Stomach (tissue), 9 donors: Measurements from ENCODE around the gene C5orf47. TPM values are rescaled to one million over a fixed set of nuclear protein-coding genes. Genes with fewer than 3 reads are reported as not detected.

Source experiments
- DNase-seq, 2 donors: peaks; one replicate each; pipeline versions ENCODE4 v3.0.0 to v3.0.0-alpha.2; 2013 to 2019
- H3K27ac ChIP-seq, 5 donors: fragments of 200-600 bp in 4 of 5; sonication (generic) in 4 of 5; one replicate each; pipeline ENCODE4 v1.5.1; 2013 to 2019; ENCODE audit warnings: mild to moderate bottlenecking in 1 of 5, moderate library complexity in 1 of 5
- H3K27me3 ChIP-seq, 3 donors: fragments of 200-600 bp; sonication (generic); one replicate each; pipeline ENCODE4 v1.5.1; 2017 to 2019; ENCODE audit warnings: mixed run types in 1 of 3
- H3K36me3 ChIP-seq, 4 donors: fragments of 200-600 bp; sonication (generic); 1 replicate in 3 of 4; 2 replicates in 1 of 4; pipeline ENCODE4 v1.5.1; 2016 to 2019
- H3K4me1 ChIP-seq, 4 donors: fragments of 200-600 bp; sonication (generic); one replicate each; pipeline ENCODE4 v1.5.1; 2016 to 2019
- H3K4me3 ChIP-seq, 4 donors: fragments of 200-600 bp; sonication (generic) in 3 of 4; one replicate each; pipeline ENCODE4 v1.5.1; 2016 to 2019; ENCODE audit warnings: mild to moderate bottlenecking in 1 of 4
- H3K9me3 ChIP-seq, 4 donors: fragments of 200-600 bp; sonication (generic); one replicate each; pipeline ENCODE4 v1.5.1; 2016 to 2019
- EP300 ChIP-seq: sonication (generic); formaldehyde crosslinking; IDR thresholded peaks from one replicate; pipeline ENCODE4 v1.6.1; 2017; ENCODE audit warnings: antibody characterized with exemption
- POLR2A ChIP-seq, 4 donors: fragments of 450-650 bp; IDR thresholded peaks; one replicate each; pipeline ENCODE4 v1.6.1; 2016; ENCODE audit warnings: antibody characterized with exemption in 4 of 4, control low read depth in 2 of 4, mild to moderate bottlenecking in 1 of 4, moderate library complexity in 1 of 4
- POLR2AphosphoS5 ChIP-seq, 3 donors: sonication (generic); formaldehyde crosslinking; IDR thresholded peaks; one replicate each; pipeline ENCODE4 v1.6.1; 2016; ENCODE audit warnings: antibody characterized with exemption in 3 of 3
- WGBS, 5 donors: extraction: QIAGEN DNeasy Blood & Tissue Kit in 3 of 5; methylation state at CpG; one replicate each; pipeline versions ENCODE4 v1.1.5 to v1.1.7; 2013 to 2018; 5-methylcytosine and 5-hydroxymethylcytosine counted together
- intact Hi-C: fragments of 100-400 bp; cut with DNase I; formaldehyde crosslinking; loops from one replicate; pipeline ENCODE4 v1.15.1; 2023; ENCODE audit warnings: low total_unique reads
- polyA plus RNA-seq, 3 donors: library from polyadenylated mRNA; stranded (reverse); fragments of 200-250 nt; gene quantifications; one replicate each; pipeline ENCODE4 v1.2.3, GENCODE V29; 2013
- total RNA-seq, 5 donors: library from RNA; depleted of rRNA; stranded (reverse); fragments of >200 nt; gene quantifications; one replicate each; pipeline versions ENCODE4 v1.1.0 to v1.2.3, GENCODE V29; 2014 to 2016
- TF ChIP-seq, protein P1 (sequence below), 7 experiments: fragments of 450-650 bp in 4 of 7; fragments of 200-600 bp in 3 of 7; sonication (generic) in 3 of 7; IDR thresholded peaks; one replicate each; pipeline ENCODE4 v1.5.1; 2016 to 2019; ENCODE audit warnings: antibody characterized with exemption in 7 of 7, control low read depth in 2 of 7, mild to moderate bottlenecking in 1 of 7
- donor health status: healthy with polysubstance abuse.
- donor health status: Bipolar disorder and iron deficiency.
- donor health status: healthy.

The C5orf47 gene
- total and polyA plus RNA-seq, 8 donors: not detected

DNA sequence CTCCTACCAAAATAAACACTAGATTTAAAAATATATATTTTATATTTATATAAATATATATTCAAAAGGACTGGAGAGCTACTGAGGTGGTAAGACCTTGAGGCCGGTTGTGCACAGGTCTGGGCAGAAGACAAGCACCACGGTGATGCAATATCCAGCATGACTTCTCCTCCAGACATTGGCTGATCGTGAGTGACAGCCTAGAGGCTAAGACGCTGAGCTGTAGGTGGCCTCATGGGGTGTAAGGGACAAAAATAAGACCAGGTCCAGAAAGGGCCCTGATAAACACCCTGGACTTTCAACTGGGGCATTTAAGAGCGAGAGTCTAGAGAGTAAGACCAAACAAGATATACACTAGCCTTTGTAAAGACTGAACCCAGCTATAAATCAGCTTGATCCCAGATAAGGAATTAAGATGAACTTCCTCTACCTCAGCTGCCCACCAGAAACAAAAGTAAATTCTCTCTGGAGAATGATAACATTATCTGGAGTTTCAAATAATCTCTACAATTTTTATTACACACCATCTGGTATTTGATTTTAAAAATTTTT is 14.2 kb upstream of the C5orf47 start:
- H3K9me3 ChIP-seq: no peaks in the 10 kb centered on the region
- no peaks in the 10 kb centered on the region for H3K27me3 ChIP-seq
- WGBS, 5 donors: 42 to 51% (median 44%) methylated on average over 5 of the region's 5 CpGs
- H3K4me1 ChIP-seq: peaks cover 7 to 15% (median 14%) of the 10 kb centered on the region in 4 donors
- DNase-seq: peak in 1 of 2 donors; percentile 17
- TF ChIP-seq, protein P1, sequence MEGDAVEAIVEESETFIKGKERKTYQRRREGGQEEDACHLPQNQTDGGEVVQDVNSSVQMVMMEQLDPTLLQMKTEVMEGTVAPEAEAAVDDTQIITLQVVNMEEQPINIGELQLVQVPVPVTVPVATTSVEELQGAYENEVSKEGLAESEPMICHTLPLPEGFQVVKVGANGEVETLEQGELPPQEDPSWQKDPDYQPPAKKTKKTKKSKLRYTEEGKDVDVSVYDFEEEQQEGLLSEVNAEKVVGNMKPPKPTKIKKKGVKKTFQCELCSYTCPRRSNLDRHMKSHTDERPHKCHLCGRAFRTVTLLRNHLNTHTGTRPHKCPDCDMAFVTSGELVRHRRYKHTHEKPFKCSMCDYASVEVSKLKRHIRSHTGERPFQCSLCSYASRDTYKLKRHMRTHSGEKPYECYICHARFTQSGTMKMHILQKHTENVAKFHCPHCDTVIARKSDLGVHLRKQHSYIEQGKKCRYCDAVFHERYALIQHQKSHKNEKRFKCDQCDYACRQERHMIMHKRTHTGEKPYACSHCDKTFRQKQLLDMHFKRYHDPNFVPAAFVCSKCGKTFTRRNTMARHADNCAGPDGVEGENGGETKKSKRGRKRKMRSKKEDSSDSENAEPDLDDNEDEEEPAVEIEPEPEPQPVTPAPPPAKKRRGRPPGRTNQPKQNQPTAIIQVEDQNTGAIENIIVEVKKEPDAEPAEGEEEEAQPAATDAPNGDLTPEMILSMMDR (IDR thresholded peaks at IDR 0.05): no peak
- no peak for TF ChIP-seq EP300
- no peak for TF ChIP-seq POLR2AphosphoS5 (IDR thresholded peaks at IDR 0.05)
- TF ChIP-seq POLR2A (IDR thresholded peaks at IDR 0.05): no peak
- H3K36me3 ChIP-seq: no peaks in the 10 kb centered on the region
- H3K4me3 ChIP-seq: no peak overlapping the region
- H3K27ac ChIP-seq: no peak overlapping the region
- intact Hi-C loops: loop anchor here (5.0 kb wide), 1 partner anchor 357 kb away; the partner anchor contains the start of gene BOD1

DNA sequence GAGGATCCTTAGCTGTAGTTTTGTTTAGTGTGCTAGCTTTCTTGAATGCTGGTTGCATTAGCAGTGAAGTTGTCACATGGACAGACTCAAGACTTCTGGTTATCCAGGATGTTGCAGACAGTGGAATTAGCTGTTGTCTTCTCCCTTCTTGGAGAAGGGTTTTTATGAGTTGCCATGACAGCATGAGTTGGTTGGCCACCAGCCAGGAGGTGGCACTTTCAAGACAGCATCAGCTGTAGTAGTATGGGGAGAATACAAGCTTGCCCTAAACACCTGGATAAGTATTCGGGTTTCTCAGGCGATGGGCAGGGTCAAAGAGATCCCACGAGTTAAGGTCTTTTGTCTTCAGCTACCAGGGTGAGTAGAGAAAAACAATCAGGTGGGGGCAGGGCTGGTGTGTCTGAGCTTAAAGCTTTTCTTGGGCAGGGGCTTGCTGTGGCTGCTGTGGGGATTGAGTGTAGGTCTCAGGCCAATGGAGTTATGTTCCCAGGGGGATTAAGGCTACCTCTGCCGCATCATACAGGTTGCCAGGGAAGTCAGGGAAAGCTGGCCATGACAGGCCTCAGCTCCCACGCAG is 7.7 kb upstream of the C5orf47 start:
- no peak overlapping the region for H3K27ac ChIP-seq
- 47 to 60% (median 50%) methylated on average over 4 to 5 of the region's 5 CpGs for WGBS, 5 donors
- H3K4me3 ChIP-seq: no peak overlapping the region
- TF ChIP-seq POLR2AphosphoS5 (IDR thresholded peaks at IDR 0.05): no peak
- no peak for TF ChIP-seq EP300
- no peak for TF ChIP-seq POLR2A (IDR thresholded peaks at IDR 0.05)
- TF ChIP-seq, protein P1 (IDR thresholded peaks at IDR 0.05): no peak
- H3K27me3 ChIP-seq: peaks cover 0 to 21% (median 0%) of the 10 kb centered on the region in 3 donors
- intact Hi-C loops: no loop called here
- H3K36me3 ChIP-seq: no peaks in the 10 kb centered on the region
- H3K4me1 ChIP-seq: no peaks in the 10 kb centered on the region
- H3K9me3 ChIP-seq: no peaks in the 10 kb centered on the region
- no peak for DNase-seq

DNA sequence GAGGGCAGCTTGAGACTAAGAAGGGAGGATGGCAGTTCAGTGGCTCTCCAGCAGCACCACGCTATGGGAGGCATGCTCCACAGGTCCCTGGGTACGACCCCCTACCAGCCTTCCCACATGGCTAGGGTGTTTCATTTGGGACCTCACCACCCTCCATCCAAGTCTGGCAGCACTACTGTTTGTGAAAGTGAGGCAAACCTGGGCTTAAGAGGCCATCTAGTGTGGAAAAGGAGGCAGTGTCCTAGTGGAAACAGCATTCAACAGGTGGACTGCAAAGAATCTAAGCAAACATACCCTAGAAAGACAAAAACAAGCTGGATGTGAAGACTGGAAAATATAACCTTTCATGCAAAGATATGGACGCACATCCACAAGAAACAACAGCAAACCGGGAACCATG is 4.8 kb upstream of the C5orf47 start:
- peaks cover 0 to 21% (median 0%) of the 10 kb centered on the region in 3 donors for H3K27me3 ChIP-seq
- intact Hi-C loops: no loop called here
- H3K27ac ChIP-seq: no peak overlapping the region
- peak in 1 of 2 donors; percentile 35 for DNase-seq
- no peak for TF ChIP-seq POLR2AphosphoS5 (IDR thresholded peaks at IDR 0.05)
- TF ChIP-seq, protein P1 (IDR thresholded peaks at IDR 0.05): peak in 2 of 7 experiments; percentile 10 to 15
- H3K4me3 ChIP-seq: no peak overlapping the region
- H3K9me3 ChIP-seq: no peaks in the 10 kb centered on the region
- 39 to 50% (median 45%) methylated on average over 4 of the region's 4 CpGs for WGBS, 5 donors
- no peaks in the 10 kb centered on the region for H3K36me3 ChIP-seq
- H3K4me1 ChIP-seq: no peaks in the 10 kb centered on the region

DNA sequence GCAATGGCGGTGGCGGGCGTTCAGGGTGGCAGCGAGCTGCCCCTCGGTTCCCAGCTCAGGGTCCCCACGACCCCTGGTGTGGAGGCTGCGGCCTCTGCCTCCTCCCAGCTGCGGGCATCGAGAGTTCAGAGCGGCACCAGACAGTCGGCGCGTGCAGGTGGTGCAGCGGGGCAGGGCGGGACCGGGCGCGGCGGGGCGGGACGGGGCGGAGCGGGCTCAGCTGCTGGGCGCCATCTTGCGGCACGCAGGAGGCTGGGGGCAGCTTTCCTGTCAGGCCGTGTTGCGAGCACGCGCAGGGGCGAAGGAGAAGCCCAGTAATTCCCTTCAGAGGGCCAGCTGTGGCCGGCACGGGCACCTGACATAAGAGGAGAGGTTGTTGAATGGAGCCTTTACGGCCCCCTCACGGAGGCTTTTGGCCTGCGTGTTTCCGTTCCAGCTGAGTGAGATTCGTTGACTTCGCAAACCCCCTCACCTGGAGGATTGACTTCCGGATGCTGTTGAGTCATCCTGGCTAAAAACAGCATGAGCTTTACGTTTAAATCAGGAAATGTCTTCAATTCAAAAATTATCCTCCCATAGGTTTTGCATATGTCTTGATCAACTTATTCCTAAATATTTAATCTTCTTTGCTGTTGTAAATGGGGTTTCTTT is 587 bp downstream of the C5orf47 start:
- H3K4me3 ChIP-seq: no peak overlapping the region
- no peak for TF ChIP-seq POLR2A (IDR thresholded peaks at IDR 0.05)
- no peak for TF ChIP-seq EP300
- TF ChIP-seq, protein P1 (IDR thresholded peaks at IDR 0.05): no peak
- no peak for TF ChIP-seq POLR2AphosphoS5 (IDR thresholded peaks at IDR 0.05)
- peaks cover 0 to 14% (median 0%) of the 10 kb centered on the region in 4 donors for H3K9me3 ChIP-seq
- DNase-seq: no peak
- H3K27ac ChIP-seq: no peak overlapping the region
- 92 to 96% (median 95%) methylated on average over 34 to 41 of the region's 41 CpGs for WGBS, 5 donors
- H3K4me1 ChIP-seq: no peaks in the 10 kb centered on the region
- H3K36me3 ChIP-seq: no peaks in the 10 kb centered on the region
- intact Hi-C loops: no loop called here
- peaks cover 0 to 14% (median 0%) of the 10 kb centered on the region in 3 donors for H3K27me3 ChIP-seq
